ENCODE measurements around the gene ZBTB32.

GRCh38 chr19:35689836-35690235 lies 14.5 kb upstream of the ZBTB32 start:
- no peak for TF ChIP-seq CTCF (IDR thresholded peaks at IDR 0.05)
- no peak for TF ChIP-seq POLR2A (IDR thresholded peaks at IDR 0.05)
